Measurements from ENCODE around the gene RNLS.

DNA sequence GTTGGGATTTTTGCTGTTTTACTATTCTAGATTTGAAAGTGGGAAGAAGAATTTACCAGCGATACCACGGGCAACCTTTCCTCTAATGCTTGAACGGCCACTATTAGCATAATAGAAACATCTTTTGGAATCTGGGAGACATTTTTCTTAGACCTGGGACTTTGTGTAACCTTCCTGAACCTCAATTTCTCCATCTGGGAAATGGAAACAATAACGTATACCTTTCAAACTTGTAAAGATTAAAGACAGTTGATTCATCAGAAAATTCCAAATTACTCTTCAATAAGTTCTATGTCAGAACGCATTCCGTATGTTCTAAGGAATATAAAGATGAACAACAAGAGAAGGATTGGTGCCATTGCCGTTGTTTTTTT lies 453 bp upstream of the RNLS start:
- TF ChIP-seq SIN3A (IDR thresholded peaks at IDR 0.05; ENCODE audit: borderline replicate concordance, insufficient read depth, low read length): no peak
- no peak for TF ChIP-seq POLR2AphosphoS5 (IDR thresholded peaks at IDR 0.05; ENCODE audit: low read depth, low read length)
- TF ChIP-seq TAF1 (IDR thresholded peaks at IDR 0.05; ENCODE audit: borderline replicate concordance, insufficient read depth, low read length): no peak
- TF ChIP-seq, protein P1, sequence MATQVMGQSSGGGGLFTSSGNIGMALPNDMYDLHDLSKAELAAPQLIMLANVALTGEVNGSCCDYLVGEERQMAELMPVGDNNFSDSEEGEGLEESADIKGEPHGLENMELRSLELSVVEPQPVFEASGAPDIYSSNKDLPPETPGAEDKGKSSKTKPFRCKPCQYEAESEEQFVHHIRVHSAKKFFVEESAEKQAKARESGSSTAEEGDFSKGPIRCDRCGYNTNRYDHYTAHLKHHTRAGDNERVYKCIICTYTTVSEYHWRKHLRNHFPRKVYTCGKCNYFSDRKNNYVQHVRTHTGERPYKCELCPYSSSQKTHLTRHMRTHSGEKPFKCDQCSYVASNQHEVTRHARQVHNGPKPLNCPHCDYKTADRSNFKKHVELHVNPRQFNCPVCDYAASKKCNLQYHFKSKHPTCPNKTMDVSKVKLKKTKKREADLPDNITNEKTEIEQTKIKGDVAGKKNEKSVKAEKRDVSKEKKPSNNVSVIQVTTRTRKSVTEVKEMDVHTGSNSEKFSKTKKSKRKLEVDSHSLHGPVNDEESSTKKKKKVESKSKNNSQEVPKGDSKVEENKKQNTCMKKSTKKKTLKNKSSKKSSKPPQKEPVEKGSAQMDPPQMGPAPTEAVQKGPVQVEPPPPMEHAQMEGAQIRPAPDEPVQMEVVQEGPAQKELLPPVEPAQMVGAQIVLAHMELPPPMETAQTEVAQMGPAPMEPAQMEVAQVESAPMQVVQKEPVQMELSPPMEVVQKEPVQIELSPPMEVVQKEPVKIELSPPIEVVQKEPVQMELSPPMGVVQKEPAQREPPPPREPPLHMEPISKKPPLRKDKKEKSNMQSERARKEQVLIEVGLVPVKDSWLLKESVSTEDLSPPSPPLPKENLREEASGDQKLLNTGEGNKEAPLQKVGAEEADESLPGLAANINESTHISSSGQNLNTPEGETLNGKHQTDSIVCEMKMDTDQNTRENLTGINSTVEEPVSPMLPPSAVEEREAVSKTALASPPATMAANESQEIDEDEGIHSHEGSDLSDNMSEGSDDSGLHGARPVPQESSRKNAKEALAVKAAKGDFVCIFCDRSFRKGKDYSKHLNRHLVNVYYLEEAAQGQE (IDR thresholded peaks at IDR 0.05; ENCODE audit: insufficient read depth in 1 of 2, low read depth in 2 of 2, low read length in 2 of 2): no peak
- TF ChIP-seq FOXP2 (optimal IDR thresholded peaks at IDR 0.05; ENCODE audit: borderline replicate concordance, extremely low read depth, extremely low read length, insufficient read depth): no peak

Measured in PFSK-1 (cell line).